ENCODE results near the gene TBCD.

Gene TBCD

GRCh38 chr17:82921426-82921825, 169.6 kb downstream of the TBCD start:
- DNase-seq (ENCODE audit: low read depth): no peak
- TF ChIP-seq MYC (IDR thresholded peaks at IDR 0.05; ENCODE audit: low read depth, low read length) (no peak), MAX (IDR thresholded peaks at IDR 0.05; ENCODE audit: low read depth, low read length) (no peak), POLR2A (IDR thresholded peaks at IDR 0.05; ENCODE audit: extremely low read depth, insufficient read length) (no peak), CTCF (IDR thresholded peaks at IDR 0.05; ENCODE audit: low read depth, low read length) (no peak)
- no peak overlapping the region for H3K4me3 ChIP-seq (ENCODE audit: low read depth, low read length)

- TF ChIP-seq MAX (IDR thresholded peaks at IDR 0.05; ENCODE audit: low read depth, low read length) (no peak), POLR2A (IDR thresholded peaks at IDR 0.05; ENCODE audit: extremely low read depth, insufficient read length) (no peak), MYC (IDR thresholded peaks at IDR 0.05; ENCODE audit: low read depth, low read length) (no peak), CTCF (IDR thresholded peaks at IDR 0.05; ENCODE audit: low read depth, low read length) (no peak)
- DNase-seq (ENCODE audit: low read depth): no peak
- H3K4me3 ChIP-seq (ENCODE audit: low read depth, low read length): no peak overlapping the region
Observed at GRCh38 chr17:82922646-82923045, 170.8 kb downstream of the TBCD start.

- TF ChIP-seq MYC (IDR thresholded peaks at IDR 0.05; ENCODE audit: low read depth, low read length) (no peak), MAX (IDR thresholded peaks at IDR 0.05; ENCODE audit: low read depth, low read length) (no peak)
- no peak overlapping the region for H3K4me3 ChIP-seq (ENCODE audit: low read depth, low read length)
- peak; percentile 32 for DNase-seq (ENCODE audit: low read depth)
Observed at GRCh38 chr17:82923366-82924113, 171.7 kb downstream of the TBCD start.

GRCh38 chr17:82924214-82924613, 172.3 kb downstream of the TBCD start:
- H3K4me3 ChIP-seq (ENCODE audit: low read depth, low read length): no peak overlapping the region
- no peak for DNase-seq (ENCODE audit: low read depth)
- TF ChIP-seq POLR2A (IDR thresholded peaks at IDR 0.05; ENCODE audit: extremely low read depth, insufficient read length) (no peak), MAX (IDR thresholded peaks at IDR 0.05; ENCODE audit: low read depth, low read length) (no peak), CTCF (IDR thresholded peaks at IDR 0.05; ENCODE audit: low read depth, low read length) (no peak)

GRCh38 chr17:82924812-82925211, 172.9 kb downstream of the TBCD start:
- TF ChIP-seq CTCF (IDR thresholded peaks at IDR 0.05; ENCODE audit: low read depth, low read length): no peak
- no peak for TF ChIP-seq MAX (IDR thresholded peaks at IDR 0.05; ENCODE audit: low read depth, low read length)
- no peak for TF ChIP-seq POLR2A (IDR thresholded peaks at IDR 0.05; ENCODE audit: extremely low read depth, insufficient read length)
- no peak for TF ChIP-seq MYC (IDR thresholded peaks at IDR 0.05; ENCODE audit: low read depth, low read length)
- DNase-seq (ENCODE audit: low read depth): peak; percentile 33
- no peak overlapping the region for H3K4me3 ChIP-seq (ENCODE audit: low read depth, low read length)

GRCh38 chr17:82925336-82925735, 173.5 kb downstream of the TBCD start:
- no peak for TF ChIP-seq CTCF (IDR thresholded peaks at IDR 0.05; ENCODE audit: low read depth, low read length)
- TF ChIP-seq MAX (IDR thresholded peaks at IDR 0.05; ENCODE audit: low read depth, low read length): no peak
- no peak for TF ChIP-seq MYC (IDR thresholded peaks at IDR 0.05; ENCODE audit: low read depth, low read length)
- TF ChIP-seq POLR2A (IDR thresholded peaks at IDR 0.05; ENCODE audit: extremely low read depth, insufficient read length): no peak
- no peak overlapping the region for H3K4me3 ChIP-seq (ENCODE audit: low read depth, low read length)
- no peak for DNase-seq (ENCODE audit: low read depth)

Data from NB4 (cell line).